Esophagus muscularis mucosa (tissue), 4 donors: ENCODE results near the gene RASGRF2.

Experiments used
- EP300 ChIP-seq: sonication (generic); formaldehyde crosslinking; IDR thresholded peaks from one replicate; pipeline ENCODE4 v1.6.1; 2017; ENCODE audit warnings: antibody characterized with exemption
- POLR2A ChIP-seq: fragments of 450-650 bp; IDR thresholded peaks from one replicate; pipeline ENCODE4 v1.6.1; 2017; ENCODE audit warnings: antibody characterized with exemption, moderate library complexity, mild to moderate bottlenecking, low read depth
- POLR2AphosphoS5 ChIP-seq, 2 donors: sonication (generic); formaldehyde crosslinking; IDR thresholded peaks; one replicate each; pipeline ENCODE4 v1.6.1; 2017; ENCODE audit warnings: antibody characterized with exemption in 2 of 2
- TF ChIP-seq, protein P1 (sequence below), 3 experiments: fragments of 200-600 bp in 2 of 3; fragments of 450-650 bp in 1 of 3; sonication (generic) in 2 of 3; IDR thresholded peaks; one replicate each; pipeline ENCODE4 v1.5.1; 2017 to 2019; ENCODE audit warnings: antibody characterized with exemption in 3 of 3, mild to moderate bottlenecking in 2 of 3, moderate library complexity in 1 of 3

DNA sequence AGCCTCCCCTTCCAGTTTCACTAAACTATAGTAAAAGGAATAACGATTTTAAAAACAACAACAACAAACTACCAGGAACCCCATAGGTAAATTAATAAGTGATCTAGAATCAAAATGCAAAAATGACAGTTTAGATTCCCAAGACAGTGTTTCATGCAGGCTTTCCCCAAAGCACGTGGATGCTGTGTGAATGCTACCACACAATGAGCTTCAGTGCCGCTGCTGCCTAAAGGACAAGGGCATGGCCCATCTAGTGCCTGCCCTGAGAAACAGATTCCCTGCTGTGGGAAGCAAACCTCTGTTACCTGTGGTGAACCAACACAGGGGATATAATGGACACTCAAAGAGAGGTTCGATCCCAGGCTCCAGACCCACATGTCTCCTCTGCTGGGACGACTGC is 249.2 kb downstream of the RASGRF2 start:
- no peak for TF ChIP-seq POLR2A
- TF ChIP-seq, protein P1, sequence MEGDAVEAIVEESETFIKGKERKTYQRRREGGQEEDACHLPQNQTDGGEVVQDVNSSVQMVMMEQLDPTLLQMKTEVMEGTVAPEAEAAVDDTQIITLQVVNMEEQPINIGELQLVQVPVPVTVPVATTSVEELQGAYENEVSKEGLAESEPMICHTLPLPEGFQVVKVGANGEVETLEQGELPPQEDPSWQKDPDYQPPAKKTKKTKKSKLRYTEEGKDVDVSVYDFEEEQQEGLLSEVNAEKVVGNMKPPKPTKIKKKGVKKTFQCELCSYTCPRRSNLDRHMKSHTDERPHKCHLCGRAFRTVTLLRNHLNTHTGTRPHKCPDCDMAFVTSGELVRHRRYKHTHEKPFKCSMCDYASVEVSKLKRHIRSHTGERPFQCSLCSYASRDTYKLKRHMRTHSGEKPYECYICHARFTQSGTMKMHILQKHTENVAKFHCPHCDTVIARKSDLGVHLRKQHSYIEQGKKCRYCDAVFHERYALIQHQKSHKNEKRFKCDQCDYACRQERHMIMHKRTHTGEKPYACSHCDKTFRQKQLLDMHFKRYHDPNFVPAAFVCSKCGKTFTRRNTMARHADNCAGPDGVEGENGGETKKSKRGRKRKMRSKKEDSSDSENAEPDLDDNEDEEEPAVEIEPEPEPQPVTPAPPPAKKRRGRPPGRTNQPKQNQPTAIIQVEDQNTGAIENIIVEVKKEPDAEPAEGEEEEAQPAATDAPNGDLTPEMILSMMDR (IDR thresholded peaks at IDR 0.05): no peak
- no peak for TF ChIP-seq POLR2AphosphoS5 (IDR thresholded peaks at IDR 0.05)
- no peak for TF ChIP-seq EP300
